B cell (primary cell): ENCODE measurements around the gene SLC52A1. TPM values are rescaled to one million over a fixed set of nuclear protein-coding genes. Genes with fewer than 3 reads are reported as not detected.

Experiments
- ATAC-seq: fragments of 200-7000 bp; cut with Tn5 transposase; one replicate; pipeline ENCODE4 v1.10.0; 2021; ENCODE audit warnings: low read depth, mild to moderate bottlenecking, moderate number of reproducible peaks, moderate library complexity
- CTCF ChIA-PET: fragments of 350-600 bp; sonication (Branson Sonifier 250); formaldehyde crosslinking; loops from one replicate; lab custom pipeline; 2021; ENCODE audit warnings: antibody characterized with exemption, inconsistent platforms; lab: Charles Lee
- POLR2A ChIA-PET: fragments of 350-600 bp; sonication (Branson Sonifier 250); formaldehyde crosslinking; loops from one replicate; lab custom pipeline; 2021; ENCODE audit warnings: antibody characterized with exemption; lab: Charles Lee
- DNase-seq: peaks from one replicate; pipeline ENCODE4 v3.0.0; 2013
- H2AFZ ChIP-seq: 2 replicates; pipeline ENCODE4 v1.6.1; 2012; ENCODE audit warnings: mild to moderate bottlenecking, low read depth, low read length; ENCODE audit not compliant: insufficient read depth, poor library complexity, severe bottlenecking
- H3K27ac ChIP-seq, 2 donors: 1 replicate in 1 of 2; 2 replicates in 1 of 2; pipeline ENCODE4 v1.5.1; 2012 to 2013; ENCODE audit warnings: low read length in 2 of 2, mild to moderate bottlenecking in 2 of 2, moderate library complexity in 1 of 2
- H3K27me3 ChIP-seq, 4 experiments: fragments of 200-600 bp in 1 of 4; sonication (generic) in 1 of 4; replicated peaks in 1 of 4; 1 replicate in 2 of 4; 2 replicates in 2 of 4; pipeline versions ENCODE4 v1.6.1 to v1.7.0; 2013 to 2016; ENCODE audit warnings: low read length in 3 of 4, mild to moderate bottlenecking in 2 of 4, mixed read lengths in 1 of 4, moderate library complexity in 1 of 4; ENCODE audit not compliant: insufficient read depth in 4 of 4, control insufficient read depth in 3 of 4; ENCODE audit errors: control extremely low read depth in 1 of 4
- H3K36me3 ChIP-seq, 2 experiments: replicated peaks in 1 of 2; 1 replicate in 1 of 2; 2 replicates in 1 of 2; pipeline versions ENCODE4 v1.6.1 to v1.7.1; 2013; ENCODE audit warnings: low read length in 1 of 2; ENCODE audit not compliant: insufficient read depth in 2 of 2, control insufficient read depth in 1 of 2; ENCODE audit errors: control extremely low read depth in 1 of 2, extremely low read depth in 1 of 2
- H3K4me1 ChIP-seq, 2 donors: fragments of 200-600 bp in 1 of 2; sonication (generic) in 1 of 2; 1 replicate in 1 of 2; 2 replicates in 1 of 2; pipeline versions ENCODE4 v1.5.1 to v1.6.1; 2013 to 2017; ENCODE audit warnings: low read length in 2 of 2; ENCODE audit not compliant: control insufficient read depth in 2 of 2, insufficient read depth in 2 of 2
- H3K4me2 ChIP-seq: replicated peaks from 2 replicates; pipeline ENCODE3; 2012; ENCODE audit warnings: mild to moderate bottlenecking, low read depth, low read length; ENCODE audit not compliant: poor library complexity, severe bottlenecking
- H3K4me3 ChIP-seq, 5 experiments: fragments of 200-600 bp in 1 of 5; sonication (generic) in 1 of 5; 1 replicate in 3 of 5; 2 replicates in 2 of 5; pipeline versions ENCODE4 v1.5.1 to v1.7.0; 2011 to 2016; ENCODE audit warnings: low read length in 4 of 5, mild to moderate bottlenecking in 4 of 5, low read depth in 2 of 5, control low read depth in 1 of 5, moderate library complexity in 1 of 5; ENCODE audit not compliant: insufficient read depth in 1 of 5; ENCODE audit errors: control extremely low read depth in 1 of 5, extremely low read depth in 1 of 5
- H3K79me2 ChIP-seq: fragments of 200-600 bp; sonication (generic); one replicate; pipeline ENCODE4 v1.6.0; 2016; ENCODE audit warnings: low read length; ENCODE audit not compliant: control insufficient read depth, insufficient read depth
- H3K9ac ChIP-seq: fragments of 200-600 bp; sonication (generic); 2 replicates; pipeline ENCODE4 v1.6.1; 2017; ENCODE audit warnings: mild to moderate bottlenecking, low read length, moderate library complexity
- H3K9me3 ChIP-seq, 3 donors: one replicate each; pipeline versions ENCODE4 v1.6.1 to v1.7.1; 2013; ENCODE audit warnings: low read length in 2 of 3; ENCODE audit not compliant: control insufficient read depth in 2 of 3, insufficient read depth in 1 of 3; ENCODE audit errors: control extremely low read depth in 1 of 3
- H4K20me1 ChIP-seq: 2 replicates; pipeline ENCODE4 v1.6.0; 2012; ENCODE audit warnings: mild to moderate bottlenecking, low read length; ENCODE audit not compliant: insufficient read depth, control insufficient read depth, poor library complexity, severe bottlenecking
- H3K27ac Mint-ChIP-seq: one replicate; pipeline ENCODE4 v1.8.0; 2021; ENCODE audit warnings: mixed read lengths
- H3K27me3 Mint-ChIP-seq: one replicate; pipeline ENCODE4 v1.8.0; 2021; ENCODE audit warnings: mixed read lengths
- H3K4me1 Mint-ChIP-seq: one replicate; pipeline ENCODE4 v1.8.0; 2021; ENCODE audit warnings: mixed read lengths
- H3K4me3 Mint-ChIP-seq: one replicate; pipeline ENCODE4 v1.8.0; 2021; ENCODE audit warnings: mixed read lengths
- H3K9me3 Mint-ChIP-seq: one replicate; pipeline ENCODE4 v1.8.0; 2022; ENCODE audit warnings: mixed read lengths; ENCODE audit not compliant: insufficient read depth
- CTCF ChIP-seq: fragments of 200-600 bp; IDR thresholded peaks from one replicate; pipeline ENCODE4 v1.8.0; 2022; ENCODE audit warnings: antibody characterized with exemption, mild to moderate bottlenecking
- EZH2 ChIP-seq: IDR thresholded peaks from 2 replicates; pipeline ENCODE4 v1.6.1; 2012; ENCODE audit warnings: borderline replicate concordance, low read depth, mild to moderate bottlenecking, moderate library complexity, low read length; ENCODE audit not compliant: insufficient read depth, poor library complexity, severe bottlenecking
- WGBS: methylation state at CpG from one replicate; pipeline ENCODE4 v1.1.5; 2013; ENCODE audit warnings: missing lambda C conversion rate; ENCODE audit not compliant: insufficient coverage; 5-methylcytosine and 5-hydroxymethylcytosine counted together
- intact Hi-C: fragments of 100-400 bp; cut with micrococcal nuclease; formaldehyde crosslinking; loops from one replicate; pipeline ENCODE4 v1.10.0; 2022
- polyA plus RNA-seq: library from polyadenylated mRNA; depleted of rRNA; stranded (reverse); fragments of >200 nt; gene quantifications from 2 replicates; pipeline ENCODE4 v1.2.3, GENCODE V29; 2012
- total RNA-seq, 2 donors: library from RNA; stranded (reverse); fragments of 120-200 nt in 1 of 2; gene quantifications; 1 replicate in 1 of 2; 2 replicates in 1 of 2; pipeline versions ENCODE4 v1.2.3 to v1.2.4, GENCODE V29; 2013 to 2022

The SLC52A1 gene
- total and polyA plus RNA-seq, 2 donors (not counting 1 experiment from before 2014, with no cell fraction given): not detected

GRCh38 chr17:5069724-5070123, 34.5 kb upstream of the SLC52A1 start:
- Histone ChIP-seq H3K9ac (no peak overlapping the region), H3K27me3 (no peaks in the 10 kb centered on the region), H2AFZ (no peak overlapping the region), H3K4me3 (no peak overlapping the region), H3K27ac (no peak overlapping the region), H3K36me3 (no peaks in the 10 kb centered on the region), H3K4me2 (no peak overlapping the region), H3K79me2 (no peaks in the 10 kb centered on the region), H4K20me1 (no peaks in the 10 kb centered on the region), H3K9me3 (no peaks in the 10 kb centered on the region), H3K4me1 (no peaks in the 10 kb centered on the region)
- DNase-seq (no peak), ATAC-seq (no peak)
- TF ChIP-seq CTCF (no peak), EZH2 (no peak)
- WGBS: 94% methylated on average over 3 of the region's 4 CpGs
- intact Hi-C loops: no loop called here
- Mint-ChIP-seq H3K27me3 (peaks cover 9% of the 10 kb centered on the region), H3K9me3 (no peaks in the 10 kb centered on the region), H3K4me3 (no peak overlapping the region), H3K27ac (no peak overlapping the region), H3K4me1 (no peaks in the 10 kb centered on the region)
- ChIA-PET POLR2A (interaction anchor here (0.6 kb wide), 1 partner anchor 1298 kb away, joined by 4 read pairs; no protein-coding TSS in a partner anchor), CTCF (no interaction called here)

- no peaks in the 10 kb centered on the region for H3K79me2 ChIP-seq
These were observed 33.0 kb upstream of the SLC52A1 start for GRCh38 chr17:5068236-5068635.

More at GRCh38 chr17:5068236-5068635, 33.0 kb upstream of the SLC52A1 start:
- Mint-ChIP-seq H3K4me1 (no peaks in the 10 kb centered on the region), H3K4me3 (no peak overlapping the region), H3K27ac (no peak overlapping the region), H3K27me3 (peaks cover 9% of the 10 kb centered on the region), H3K9me3 (no peaks in the 10 kb centered on the region)
- ChIA-PET POLR2A (interaction anchor here (0.6 kb wide), 1 partner anchor 40 kb away, joined by 11 read pairs; no protein-coding TSS in a partner anchor), CTCF (interaction anchor here (0.9 kb wide), 1 partner anchor 38 kb away, joined by 3 read pairs; no protein-coding TSS in a partner anchor)
- Histone ChIP-seq H2AFZ (no peak overlapping the region), H3K36me3 (no peaks in the 10 kb centered on the region), H3K9ac (no peak overlapping the region), H3K27me3 (peaks cover 0 to 4% (median 0%) of the 10 kb centered on the region in 4 experiments), H3K9me3 (no peaks in the 10 kb centered on the region), H3K4me3 (no peak overlapping the region), H3K27ac (no peak overlapping the region), H3K4me2 (no peak overlapping the region), H4K20me1 (no peaks in the 10 kb centered on the region), H3K4me1 (no peaks in the 10 kb centered on the region)
- intact Hi-C loops: no loop called here
- ATAC-seq (no peak), DNase-seq (no peak)
- 93% methylated on average over 2 of the region's 3 CpGs for WGBS
- TF ChIP-seq CTCF (no peak), EZH2 (no peak)
